Transverse colon (tissue), 4 donors: Measurements from ENCODE around the gene PLEKHM2.

Experiments
- CTCF ChIP-seq, 5 experiments: fragments of 200-600 bp in 3 of 5; fragments of 450-650 bp in 2 of 5; sonication (generic) in 3 of 5; IDR thresholded peaks; 1 replicate in 2 of 5; 2 replicates in 3 of 5; pipeline ENCODE4 v1.5.1; 2016 to 2017; ENCODE audit warnings: antibody characterized with exemption in 5 of 5, inconsistent platforms in 3 of 5, mild to moderate bottlenecking in 2 of 5, moderate library complexity in 1 of 5
- POLR2AphosphoS5 ChIP-seq, 3 donors: sonication (generic); formaldehyde crosslinking; IDR thresholded peaks; one replicate each; pipeline ENCODE4 v1.6.1; 2016; ENCODE audit warnings: antibody characterized with exemption in 3 of 3

GRCh38 chr1:15649937-15650336 is 34.2 kb upstream of the PLEKHM2 start:
- TF ChIP-seq CTCF (IDR thresholded peaks at IDR 0.05): no peak
- no peak for TF ChIP-seq POLR2AphosphoS5 (IDR thresholded peaks at IDR 0.05)
